ENCODE data around the gene CEP89.
"Not testable (repeated sequence)": the region's sequence is repeated elsewhere in the genome, so short reads cannot be mapped to it uniquely, and the experiment has no call there.

Gene CEP89

DNA sequence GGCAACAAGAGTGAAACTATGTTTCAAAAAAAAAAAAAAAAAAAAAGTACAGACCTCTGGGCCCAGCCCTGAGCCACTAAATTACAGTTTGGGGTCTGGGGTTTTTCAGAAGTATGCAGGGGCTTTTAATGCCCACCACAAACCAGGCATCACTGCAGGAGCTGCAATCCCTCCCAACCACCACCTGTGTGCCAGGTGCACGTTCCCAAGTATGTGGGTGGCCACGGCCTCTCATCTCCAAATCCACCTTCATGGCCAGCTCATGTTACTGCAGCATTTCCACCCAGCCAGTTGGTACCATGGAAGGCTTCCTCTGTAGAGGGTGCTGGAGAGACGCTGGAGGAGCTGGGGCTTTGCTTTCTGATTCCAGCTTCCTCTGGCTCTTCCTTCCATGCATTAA lies 26.5 kb downstream of the CEP89 start:
- no peak for DNase-seq (ENCODE audit: low read depth)

- not testable (repeated sequence) for DNase-seq (ENCODE audit: low read depth)
Measured at GRCh38 chr19:32941273-32941672, 30.5 kb downstream of the CEP89 start.

DNA sequence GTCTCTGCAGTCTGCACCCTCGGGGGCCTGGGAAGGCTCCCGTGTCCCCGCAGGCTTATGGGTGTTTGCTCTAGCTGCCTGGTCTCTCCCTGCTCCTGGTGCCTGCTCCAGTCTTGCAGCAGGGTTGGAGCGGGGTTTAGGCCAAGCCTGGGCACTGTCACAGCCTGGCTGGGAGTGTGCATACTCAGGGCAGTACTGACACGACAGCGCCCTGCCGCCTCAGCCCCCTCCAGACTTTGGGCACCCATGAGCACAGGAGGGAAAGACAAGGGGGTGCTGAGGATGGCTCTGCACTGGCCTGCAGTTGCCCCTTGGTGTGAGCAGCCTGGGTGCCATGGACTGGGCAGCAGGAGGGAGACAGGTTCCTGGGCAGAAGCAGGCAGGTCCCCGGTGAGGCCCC lies 35.7 kb downstream of the CEP89 start:
- no peak for DNase-seq (ENCODE audit: low read depth)

DNA sequence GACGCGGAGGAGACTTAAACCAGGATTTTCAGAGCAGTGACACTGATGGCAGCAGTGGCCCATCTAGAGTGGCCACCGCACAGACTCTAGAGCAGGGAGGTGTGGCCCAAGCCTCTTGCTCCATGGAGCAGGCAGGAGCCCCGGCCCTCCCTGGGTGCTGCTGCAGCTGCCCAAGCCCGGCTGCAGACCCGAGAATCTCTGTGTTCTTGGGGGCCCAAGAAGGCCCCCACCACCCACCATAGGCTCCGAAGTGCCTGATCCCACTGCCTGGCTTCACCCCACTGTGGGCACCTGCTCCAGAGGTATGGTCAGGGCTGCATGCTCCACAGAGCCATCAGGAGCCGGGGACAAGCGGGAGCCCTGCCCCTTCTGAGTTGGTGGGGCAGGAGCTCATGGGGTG lies 36.1 kb downstream of the CEP89 start:
- DNase-seq (ENCODE audit: low read depth) = no peak

DNA sequence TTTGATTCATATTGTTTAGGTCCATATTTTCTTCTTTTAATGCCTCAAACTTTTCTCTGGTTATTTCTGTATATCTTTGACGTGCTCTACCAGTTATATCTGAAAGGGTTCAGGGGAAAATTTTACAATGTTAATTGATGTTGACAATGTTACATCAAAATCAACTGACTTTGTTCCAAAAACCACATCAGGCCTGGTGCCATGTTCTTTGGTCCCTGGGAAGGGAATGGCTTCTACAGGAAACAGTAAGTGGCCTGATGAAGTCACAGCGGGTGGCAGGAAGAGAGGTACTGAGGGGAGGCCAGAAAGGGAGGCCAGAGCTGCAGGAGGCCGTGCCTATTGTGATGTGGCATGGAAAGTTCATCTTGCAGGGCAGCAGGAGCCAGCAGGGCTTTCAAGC lies 38.2 kb downstream of the CEP89 start:
- no peak for DNase-seq (ENCODE audit: low read depth)

DNA sequence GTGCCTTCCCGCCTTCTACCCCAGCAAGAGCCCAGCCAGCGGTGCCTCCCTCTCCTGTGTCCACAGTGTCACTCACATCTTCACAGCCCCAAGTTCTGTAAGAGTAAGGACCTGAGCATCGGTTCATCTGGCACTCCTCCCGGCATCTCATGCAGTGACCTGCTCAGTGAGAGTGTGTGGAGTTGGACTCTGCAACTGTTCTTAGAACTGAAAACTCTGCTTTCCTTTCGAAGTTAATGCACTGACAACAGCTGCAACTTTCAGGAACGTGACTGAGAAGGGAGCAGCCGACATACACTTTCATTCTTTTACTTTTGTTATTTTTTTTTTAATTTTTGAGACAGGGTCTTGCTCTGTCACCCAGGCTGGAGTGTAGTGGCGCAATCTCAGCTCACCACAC lies 41.2 kb downstream of the CEP89 start:
- DNase-seq (ENCODE audit: low read depth) = no peak

DNA sequence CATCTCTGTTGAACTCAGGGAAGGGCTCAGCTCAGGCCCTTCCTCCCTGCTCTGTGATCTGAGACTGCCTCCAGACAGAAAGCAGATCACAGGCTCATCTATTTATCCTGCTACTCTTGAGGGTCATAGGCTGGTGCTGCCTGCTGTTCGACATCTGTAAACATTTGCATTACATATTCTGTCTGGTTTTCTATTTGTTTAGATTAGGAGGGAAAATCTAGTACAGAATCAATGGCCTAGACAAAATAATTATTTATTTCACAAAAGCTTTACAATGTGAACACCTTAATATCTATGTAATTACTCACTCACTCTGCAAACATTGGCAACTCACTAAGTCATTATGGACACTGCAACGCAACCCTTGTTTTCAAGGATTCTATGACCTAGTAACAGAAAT lies 43.0 kb downstream of the CEP89 start:
- DNase-seq (ENCODE audit: low read depth) = no peak

- no peak for DNase-seq (ENCODE audit: low read depth)
Measured at GRCh38 chr19:32924200-32924599, 47.6 kb downstream of the CEP89 start.

DNA sequence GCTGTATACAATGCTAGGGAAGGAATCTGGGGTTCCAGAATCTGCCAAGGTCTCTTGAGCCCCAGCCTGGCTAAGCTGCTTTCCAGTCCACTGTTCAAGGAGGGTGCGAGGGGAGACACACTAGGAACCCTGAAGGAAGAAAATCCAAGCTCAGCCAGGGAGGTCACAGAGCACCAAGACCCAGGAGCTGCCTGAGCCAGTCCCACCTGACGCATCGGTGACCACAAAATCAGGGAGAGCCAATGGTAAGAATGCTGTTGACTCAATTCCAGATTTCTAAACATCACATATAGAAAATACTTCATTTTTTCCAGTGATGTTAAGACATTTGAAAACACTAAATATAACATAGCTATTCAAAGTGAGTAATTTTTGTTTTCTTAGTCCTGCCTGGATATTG lies 50.1 kb downstream of the CEP89 start:
- no peak for DNase-seq (ENCODE audit: low read depth)

DNA sequence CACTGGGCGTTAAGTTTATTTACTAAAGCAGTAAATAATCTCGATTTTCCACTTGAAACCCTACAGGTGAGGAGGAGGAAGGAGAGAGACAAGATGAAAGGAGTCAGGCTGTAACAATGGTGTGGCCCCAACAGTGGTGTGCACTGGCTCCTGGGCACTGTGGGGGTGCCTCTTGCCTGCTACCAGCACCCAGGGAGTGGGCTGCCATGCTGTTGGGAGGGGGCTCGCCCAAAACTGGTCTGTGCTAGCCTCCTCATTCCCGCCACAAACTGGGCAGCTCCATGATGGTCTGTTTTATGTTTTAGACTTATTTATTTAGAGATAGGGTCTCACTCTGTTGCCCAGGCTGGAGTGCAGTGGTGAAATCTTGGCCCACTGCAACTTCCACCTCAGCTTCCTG lies 52.4 kb downstream of the CEP89 start:
- DNase-seq (ENCODE audit: low read depth) = no peak

DNA sequence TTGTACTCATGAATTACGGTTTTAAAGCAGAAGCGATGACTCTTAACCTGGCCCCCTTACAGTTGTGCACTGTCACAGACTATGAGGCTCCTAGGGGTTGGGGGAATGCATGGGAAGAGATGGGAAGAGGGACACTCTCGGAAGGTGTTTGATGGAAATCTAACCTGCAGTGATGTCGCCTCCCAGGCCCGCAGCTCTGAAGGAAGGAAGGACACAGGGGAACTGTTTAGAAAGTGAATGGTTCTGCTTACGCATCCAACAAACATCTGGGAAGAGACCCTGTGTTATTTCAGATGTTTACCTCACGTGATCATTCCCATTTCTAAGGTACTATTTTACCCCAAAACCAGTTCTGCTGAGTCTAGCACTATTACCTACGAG lies 54.2 kb downstream of the CEP89 start:
- no peak for DNase-seq (ENCODE audit: low read depth)

DNA sequence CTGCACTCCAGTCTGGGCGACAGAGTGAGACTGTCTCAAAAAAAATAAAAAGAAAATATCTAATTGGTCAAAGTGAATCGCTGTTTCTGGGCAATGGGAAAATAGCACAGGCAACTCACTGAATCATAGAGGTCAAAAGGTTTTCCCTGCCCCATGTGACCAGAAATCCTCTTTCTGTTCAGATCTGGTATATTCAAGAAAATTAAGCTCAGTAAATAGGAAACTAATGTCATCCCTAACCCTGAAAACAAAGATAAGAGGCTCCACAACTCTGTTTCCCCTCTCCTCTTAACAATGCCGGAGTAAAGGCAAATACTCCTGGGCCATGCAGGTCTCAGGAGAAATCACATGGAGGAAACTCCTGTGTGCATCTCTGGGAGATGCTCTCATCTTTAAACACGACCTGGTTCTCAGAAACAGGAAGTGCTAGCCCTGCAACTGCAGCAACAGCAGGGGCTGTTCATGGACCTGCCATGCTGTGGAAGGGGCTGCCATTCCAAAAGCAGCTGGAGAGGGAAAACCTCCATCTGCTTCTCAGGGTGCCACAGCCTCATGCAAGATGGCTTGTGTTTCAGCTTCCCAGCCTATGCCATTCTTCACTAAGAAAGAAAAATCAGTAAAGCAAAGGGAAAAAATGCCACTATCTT lies 54.7 kb downstream of the CEP89 start:
- no peak for DNase-seq (ENCODE audit: low read depth)

GRCh38 chr19:32914879-32915660 lies 56.7 kb downstream of the CEP89 start:
- no peak for DNase-seq (ENCODE audit: low read depth)

DNA sequence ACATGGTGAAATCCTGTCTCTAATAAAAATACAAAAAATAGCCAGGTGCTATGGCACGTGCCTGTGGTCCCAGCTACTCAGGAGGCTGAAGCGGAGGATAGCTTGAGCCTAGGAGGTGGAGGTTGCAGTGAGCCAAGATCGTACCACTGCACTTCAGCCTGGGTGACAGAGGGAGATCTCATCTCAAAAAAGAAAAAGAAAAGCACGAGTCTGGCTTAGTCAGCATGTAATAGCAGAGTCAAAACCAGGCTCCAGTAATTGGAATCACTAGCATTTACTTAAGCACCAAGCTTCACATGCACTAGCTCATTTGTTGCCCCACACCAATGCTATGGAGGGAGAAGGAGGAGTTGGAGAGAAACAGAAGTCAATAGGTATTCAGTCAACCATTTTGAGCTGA lies 60.3 kb downstream of the CEP89 start:
- no peak for DNase-seq (ENCODE audit: low read depth)

- no peak for DNase-seq (ENCODE audit: low read depth)
Measured at GRCh38 chr19:32910874-32911273, 60.9 kb downstream of the CEP89 start.

DNA sequence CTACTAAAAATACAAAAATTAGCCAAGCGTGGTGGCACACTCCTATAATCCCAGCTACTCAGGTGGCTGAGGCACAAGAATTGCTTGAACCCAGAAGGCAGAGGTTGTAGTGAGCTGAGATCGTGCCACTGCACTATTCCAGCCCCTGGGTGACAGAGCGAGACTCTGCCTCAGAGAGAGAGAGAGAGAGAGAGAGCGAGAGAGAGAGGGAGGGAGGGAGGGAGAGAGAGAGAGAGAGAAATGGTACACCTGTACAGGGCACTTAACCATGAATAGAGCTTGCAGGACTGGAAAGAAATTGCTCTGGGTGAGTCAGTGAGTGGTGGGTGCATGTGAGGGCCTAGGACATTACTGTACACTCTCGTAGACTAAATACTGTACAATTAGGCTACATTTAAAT lies 61.7 kb downstream of the CEP89 start:
- no peak for DNase-seq (ENCODE audit: low read depth)

- no peak for DNase-seq (ENCODE audit: low read depth)
Measured at GRCh38 chr19:32909257-32909656, 62.5 kb downstream of the CEP89 start.

DNA sequence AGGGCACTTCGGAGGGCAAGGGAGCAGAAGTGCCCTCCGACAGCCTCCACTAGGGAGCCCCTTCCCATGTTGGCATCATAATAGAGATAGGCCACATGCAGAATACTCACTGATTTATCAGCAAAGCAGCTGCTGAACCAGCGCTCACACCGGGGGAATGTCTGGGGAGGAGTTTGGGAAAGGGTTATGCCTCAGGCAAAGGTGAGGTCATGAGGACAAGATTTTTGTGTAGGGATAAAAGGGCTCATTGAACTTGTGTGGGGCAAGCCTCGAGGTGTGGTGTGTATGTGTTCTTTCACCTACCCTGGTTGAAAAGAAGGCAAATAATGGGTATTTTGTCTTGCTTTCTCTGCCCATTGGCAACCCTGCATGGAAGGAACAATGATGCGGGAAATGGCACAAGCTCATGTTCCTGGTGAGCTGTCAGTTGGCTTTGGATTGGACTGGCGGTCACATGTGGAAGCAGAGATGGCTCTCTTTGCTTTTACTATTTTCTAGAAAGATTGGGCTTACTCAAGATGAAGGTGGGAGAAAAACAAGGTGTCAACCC lies 63.0 kb downstream of the CEP89 start:
- no peak for DNase-seq (ENCODE audit: low read depth)

GRCh38 chr19:32902448-32902847 lies 69.3 kb downstream of the CEP89 start:
- no peak for DNase-seq (ENCODE audit: low read depth)

DNA sequence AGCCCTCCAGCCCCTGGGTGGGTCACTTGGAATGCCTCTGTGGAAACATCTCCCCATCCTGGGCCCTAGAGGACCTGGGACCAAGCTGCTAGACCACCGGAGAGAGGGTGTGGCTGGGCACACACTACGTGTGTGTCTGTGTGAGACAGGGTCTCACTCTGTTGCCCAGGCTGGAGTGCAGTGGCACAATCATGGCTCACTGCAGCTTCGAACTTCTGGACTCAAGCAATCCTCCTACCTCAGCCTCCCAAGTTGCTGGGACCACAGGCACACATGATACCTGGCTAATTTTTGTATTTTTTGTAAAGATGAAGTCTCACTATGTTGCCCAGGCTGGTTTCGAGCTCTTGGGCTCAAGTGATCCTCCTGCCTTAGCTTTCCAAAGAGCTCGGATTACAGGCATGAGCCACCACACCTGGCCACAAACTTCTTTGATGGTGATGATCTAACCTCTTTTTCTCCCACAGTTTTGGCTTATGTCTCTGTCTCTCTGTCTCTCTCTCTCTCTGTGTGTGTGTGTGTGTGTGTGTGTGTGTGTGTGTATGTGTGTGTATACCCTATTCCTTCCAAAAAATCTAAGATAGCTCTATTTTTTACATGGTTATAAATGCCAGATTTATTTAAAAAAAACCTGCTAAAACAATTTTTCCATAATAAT lies 70.1 kb downstream of the CEP89 start:
- no peak for DNase-seq (ENCODE audit: low read depth)

- no peak for DNase-seq (ENCODE audit: low read depth)
Measured at GRCh38 chr19:32896516-32897214, 75.1 kb downstream of the CEP89 start.

DNA sequence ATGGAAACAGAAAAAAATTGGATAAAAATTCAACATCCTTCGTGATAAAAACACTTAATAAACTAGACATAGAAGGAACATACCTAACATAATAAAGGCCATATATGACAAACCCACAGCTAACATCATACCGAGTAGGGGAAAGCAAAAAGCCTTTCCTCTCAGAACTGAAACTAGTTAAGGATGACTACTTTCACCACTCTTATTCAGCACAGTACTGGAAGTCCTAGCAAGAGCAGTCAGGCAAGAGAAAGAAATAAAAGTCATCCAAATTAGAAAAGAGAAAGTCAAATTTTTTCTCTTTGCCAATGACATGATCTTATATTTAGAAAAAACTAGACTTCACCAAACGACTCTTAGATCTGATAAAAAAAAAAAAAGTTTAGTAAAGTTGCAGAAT lies 76.4 kb downstream of the CEP89 start:
- no peak for DNase-seq (ENCODE audit: low read depth)

- no peak for DNase-seq (ENCODE audit: low read depth)
Measured at GRCh38 chr19:32891609-32892008, 80.1 kb downstream of the CEP89 start.

Measured in activated gamma-delta T cell treated with anti-CD3 and anti-CD28 coated beads, Interleukin-2, amount 50 U/mL, for 16 hours (primary cell).